Keratinocyte (primary cell): ENCODE results near the gene WSB1.

Source experiments
- CTCF ChIP-seq, 3 experiments: IDR thresholded peaks in 1 of 3; conservative IDR thresholded peaks in 1 of 3; optimal IDR thresholded peaks in 1 of 3; 2 replicates in 2 of 3; 3 replicates in 1 of 3; pipeline versions ENCODE3 to v1.5.1; 2011; ENCODE audit warnings: low read length in 3 of 3, mild to moderate bottlenecking in 3 of 3, moderate library complexity in 2 of 3, control low read depth in 1 of 3, inconsistent platforms in 1 of 3; ENCODE audit not compliant: insufficient read depth in 2 of 3; ENCODE audit errors: extremely low read depth in 1 of 3
- EZH2 ChIP-seq: IDR thresholded peaks from one replicate; pipeline ENCODE4 v1.6.1; 2012; ENCODE audit warnings: inconsistent platforms, mild to moderate bottlenecking, low read length, moderate library complexity

- TF ChIP-seq CTCF (optimal IDR thresholded peaks at IDR 0.05 in 1 of 3, IDR thresholded peaks at IDR 0.05 in 1 of 3, conservative IDR thresholded peaks at IDR 0.05 in 1 of 3; ENCODE audit: extremely low read depth in 1 of 3, insufficient read depth in 2 of 3, low read length in 3 of 3) (no peak), EZH2 (no peak)
Measured at GRCh38 chr17:27303734-27304133, 9.8 kb downstream of the WSB1 start.
